ENCODE data around the gene CCNT1. TPM values are rescaled to one million over a fixed set of nuclear protein-coding genes. Genes with fewer than 3 reads are reported as not detected.

Gene CCNT1
- total RNA-seq, 2 experiments from 2014 or later = 68.7 to 73.8 TPM

DNA sequence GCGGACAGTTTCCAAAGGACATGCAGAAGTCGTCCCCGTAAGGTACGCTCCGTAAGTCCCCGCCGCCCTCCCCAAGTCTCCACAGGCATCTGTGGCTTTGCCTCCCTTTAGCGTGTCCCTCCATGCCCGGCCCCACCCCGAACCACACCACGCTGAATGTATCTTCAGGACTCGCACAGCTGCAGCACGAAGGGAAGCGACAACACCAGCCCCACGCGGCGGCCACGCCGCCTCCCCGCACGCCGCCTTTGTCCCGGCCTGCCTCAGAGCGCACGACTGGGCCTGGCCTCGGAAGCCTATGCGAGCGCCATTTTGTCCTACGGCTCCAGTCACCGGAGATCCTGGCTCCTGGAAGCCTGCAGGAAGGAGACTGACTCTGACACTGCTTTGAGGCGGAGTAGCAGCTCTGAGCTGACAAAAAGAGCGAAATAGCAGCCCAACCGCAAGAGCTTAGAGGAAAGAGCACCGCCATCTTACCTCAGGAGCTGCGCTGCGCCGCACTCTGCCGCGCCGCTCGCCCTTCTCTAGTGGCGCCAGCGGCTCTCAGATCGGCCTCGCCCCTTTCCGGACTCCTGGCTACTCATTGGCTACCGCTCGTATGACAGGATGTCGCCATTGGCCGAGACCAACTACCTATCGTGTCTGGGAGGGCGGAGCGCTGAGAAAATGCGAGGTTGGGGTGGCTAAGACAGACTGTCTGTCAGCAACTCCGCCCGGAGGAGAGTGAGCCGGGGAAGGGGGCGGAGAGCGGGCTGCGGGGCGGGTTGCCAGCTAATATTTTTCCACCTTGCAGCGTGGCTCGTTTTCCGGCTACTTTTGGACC lies 34.6 kb downstream of the CCNT1 start, which contains the start of gene KANSL2:
TSS of gene KANSL2 (minus strand) at position 529 of the 823 bp plus-strand sequence. CDS start 606 bp downstream, outside the sequence.
- peaks cover 46% of the 10 kb centered on the region for H3K4me1 Mint-ChIP-seq (ENCODE audit: low read depth)
- TF ChIP-seq, protein P1, sequence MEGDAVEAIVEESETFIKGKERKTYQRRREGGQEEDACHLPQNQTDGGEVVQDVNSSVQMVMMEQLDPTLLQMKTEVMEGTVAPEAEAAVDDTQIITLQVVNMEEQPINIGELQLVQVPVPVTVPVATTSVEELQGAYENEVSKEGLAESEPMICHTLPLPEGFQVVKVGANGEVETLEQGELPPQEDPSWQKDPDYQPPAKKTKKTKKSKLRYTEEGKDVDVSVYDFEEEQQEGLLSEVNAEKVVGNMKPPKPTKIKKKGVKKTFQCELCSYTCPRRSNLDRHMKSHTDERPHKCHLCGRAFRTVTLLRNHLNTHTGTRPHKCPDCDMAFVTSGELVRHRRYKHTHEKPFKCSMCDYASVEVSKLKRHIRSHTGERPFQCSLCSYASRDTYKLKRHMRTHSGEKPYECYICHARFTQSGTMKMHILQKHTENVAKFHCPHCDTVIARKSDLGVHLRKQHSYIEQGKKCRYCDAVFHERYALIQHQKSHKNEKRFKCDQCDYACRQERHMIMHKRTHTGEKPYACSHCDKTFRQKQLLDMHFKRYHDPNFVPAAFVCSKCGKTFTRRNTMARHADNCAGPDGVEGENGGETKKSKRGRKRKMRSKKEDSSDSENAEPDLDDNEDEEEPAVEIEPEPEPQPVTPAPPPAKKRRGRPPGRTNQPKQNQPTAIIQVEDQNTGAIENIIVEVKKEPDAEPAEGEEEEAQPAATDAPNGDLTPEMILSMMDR (IDR thresholded peaks at IDR 0.05) = no peak
- H3K27me3 Mint-ChIP-seq = no peaks in the 10 kb centered on the region
- ChIA-PET CTCF (interaction anchor here (0.6 to 1.5 kb wide), 7 partner anchors 8 to 1474 kb away, joined by 3 read pairs; no protein-coding TSS in a partner anchor), POLR2A (interaction anchor here (0.7 to 3.8 kb wide), 13 partner anchors 9 to 849 kb away, joined by 3 to 41 read pairs (median 6); partner anchors contain the start of gene CCNT1)
- H3K4me3 Mint-ChIP-seq = peak within 1 kb of the TSS; percentile 99
- peaks cover 42% of the 10 kb centered on the region for H3K36me3 Mint-ChIP-seq (ENCODE audit: low read depth)
- no peaks in the 10 kb centered on the region for H3K9me3 Mint-ChIP-seq
- intact Hi-C loops (cut with micrococcal nuclease) = no loop called here
- peak; percentile 99 for DNase-seq
- peak within 1 kb of the TSS; percentile 96 for H3K27ac Mint-ChIP-seq
- peak; percentile 98 for ATAC-seq

DNA sequence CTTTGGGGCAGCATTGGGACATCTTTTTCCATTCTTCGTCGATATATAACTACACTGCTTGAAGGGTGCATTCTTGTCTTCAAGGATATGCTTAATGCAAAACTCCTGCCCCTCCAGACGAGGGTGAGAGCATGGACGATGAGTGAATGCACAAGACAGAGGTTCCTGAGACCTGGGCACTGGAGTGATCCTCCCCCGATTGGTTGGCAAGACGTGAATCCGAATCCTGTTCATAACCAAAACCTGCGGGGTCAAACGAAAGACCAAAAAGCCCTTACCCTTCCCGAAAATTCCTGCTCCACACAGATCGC lies 35.2 kb downstream of the CCNT1 start:
- peak overlapping the region; percentile 99 for H3K4me3 Mint-ChIP-seq
- H3K27ac Mint-ChIP-seq = peak overlapping the region; percentile 96
- ATAC-seq (no peak), DNase-seq (no peak)
- H3K9me3 Mint-ChIP-seq = no peaks in the 10 kb centered on the region
- POLR2A ChIA-PET = interaction anchor here (0.7 to 3.8 kb wide), 10 partner anchors 9 to 848 kb away, joined by 3 to 41 read pairs (median 10); partner anchors contain the start of gene CCNT1
- intact Hi-C loops (cut with micrococcal nuclease) = no loop called here
- no peaks in the 10 kb centered on the region for H3K27me3 Mint-ChIP-seq
- peaks cover 46% of the 10 kb centered on the region for H3K36me3 Mint-ChIP-seq (ENCODE audit: low read depth)
- TF ChIP-seq, protein P1 (IDR thresholded peaks at IDR 0.05) = no peak
- peaks cover 47% of the 10 kb centered on the region for H3K4me1 Mint-ChIP-seq (ENCODE audit: low read depth)
- CTCF ChIA-PET = interaction anchor here (0.6 to 1.5 kb wide), 4 partner anchors 28 to 1474 kb away, joined by 3 read pairs; no protein-coding TSS in a partner anchor

DNA sequence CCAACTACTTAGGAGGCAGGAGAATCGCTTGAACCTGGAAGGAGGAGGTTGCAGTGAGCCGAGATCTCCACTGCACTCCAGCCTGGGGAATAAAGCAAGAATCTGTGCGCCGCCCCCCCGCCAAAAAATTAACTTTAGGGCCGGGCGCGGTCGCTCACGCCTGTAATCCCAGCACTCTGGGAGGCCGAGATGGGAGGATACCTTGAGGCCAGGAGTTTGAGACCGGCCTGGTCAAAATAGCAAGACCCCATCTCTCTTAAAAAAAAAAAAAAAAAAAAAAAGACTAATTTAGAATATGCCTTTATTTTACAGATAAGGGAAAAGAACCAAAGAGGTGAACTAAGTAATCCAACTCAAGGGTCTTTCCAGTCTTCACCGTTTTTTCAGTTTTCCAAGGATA lies 35.6 kb downstream of the CCNT1 start:
- intact Hi-C loops (cut with micrococcal nuclease) = no loop called here

DNA sequence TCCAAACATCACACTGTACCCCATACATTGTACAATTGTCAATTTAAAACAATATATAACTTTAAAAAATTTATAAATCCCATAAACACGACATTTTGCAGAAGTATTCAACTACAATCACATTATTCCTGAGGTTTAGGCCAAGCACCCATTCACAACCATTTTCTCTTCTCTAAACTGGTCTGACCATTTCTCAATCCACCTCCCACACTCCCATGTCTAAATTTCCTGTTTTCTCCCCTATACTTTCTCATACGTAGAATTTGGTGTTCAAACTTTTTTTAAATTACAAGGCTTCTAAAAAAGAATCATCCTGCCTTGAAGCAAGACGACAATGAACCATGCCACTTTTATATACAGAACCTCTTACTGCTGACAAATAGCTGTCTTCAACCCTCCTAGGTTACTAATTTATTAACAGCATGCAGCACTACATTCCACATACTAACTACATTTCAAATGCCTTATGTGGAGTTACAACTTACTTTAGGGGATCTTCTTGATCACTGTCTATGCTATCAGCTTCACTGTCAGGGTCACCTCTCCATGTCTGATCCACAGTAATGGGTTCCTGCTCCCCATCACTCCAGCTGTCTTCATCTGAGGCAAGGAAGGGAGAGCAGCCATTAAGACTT lies 37.8 kb downstream of the CCNT1 start:
- H3K27ac Mint-ChIP-seq = peak overlapping the region; percentile 80
- peaks cover 49% of the 10 kb centered on the region for H3K4me1 Mint-ChIP-seq (ENCODE audit: low read depth)
- no peaks in the 10 kb centered on the region for H3K27me3 Mint-ChIP-seq
- peaks cover 49% of the 10 kb centered on the region for H3K36me3 Mint-ChIP-seq (ENCODE audit: low read depth)
- H3K4me3 Mint-ChIP-seq = peak overlapping the region; percentile 99
- intact Hi-C loops (cut with micrococcal nuclease) = no loop called here
- ChIA-PET POLR2A (interaction anchor here (0.7 to 1.5 kb wide), 4 partner anchors 8 to 35 kb away, joined by 3 to 4 read pairs (median 4); no protein-coding TSS in a partner anchor), CTCF (no interaction called here)
- no peak for DNase-seq
- no peaks in the 10 kb centered on the region for H3K9me3 Mint-ChIP-seq
- no peak for ATAC-seq
- TF ChIP-seq, protein P1 (IDR thresholded peaks at IDR 0.05) = no peak

More for the DNA sequence above, 35.6 kb downstream of the CCNT1 start:
- Mint-ChIP-seq H3K36me3 (ENCODE audit: low read depth) (peaks cover 49% of the 10 kb centered on the region), H3K27ac (peak overlapping the region; percentile 96), H3K4me3 (peak overlapping the region; percentile 99), H3K9me3 (no peaks in the 10 kb centered on the region), H3K4me1 (ENCODE audit: low read depth) (peaks cover 45% of the 10 kb centered on the region), H3K27me3 (no peaks in the 10 kb centered on the region)
- ChIA-PET CTCF (no interaction called here), POLR2A (interaction anchor here (3.1 to 3.8 kb wide), 2 partner anchors 9 to 35 kb away, joined by 34 to 41 read pairs; partner anchors contain the start of gene CCNT1)
- no peak for ATAC-seq
- TF ChIP-seq, protein P1 (IDR thresholded peaks at IDR 0.05) = no peak
- no peak for DNase-seq

Measured in activated CD8-positive, alpha-beta T cell treated with anti-CD3 and anti-CD28 coated beads for 36 hours (primary cell).